NK-92 (cell line): Measurements from ENCODE around the gene MYF6.
"Not testable (repeated sequence)": the region's sequence is repeated elsewhere in the genome, so short reads cannot be mapped to it uniquely, and the experiment has no call there.

Experiments used
- DNase-seq: peaks from one replicate; lab custom pipeline; 2025; ENCODE audit not compliant: unreplicated experiment; lab: John Stamatoyannopoulos, UW

The MYF6 gene

DNA sequence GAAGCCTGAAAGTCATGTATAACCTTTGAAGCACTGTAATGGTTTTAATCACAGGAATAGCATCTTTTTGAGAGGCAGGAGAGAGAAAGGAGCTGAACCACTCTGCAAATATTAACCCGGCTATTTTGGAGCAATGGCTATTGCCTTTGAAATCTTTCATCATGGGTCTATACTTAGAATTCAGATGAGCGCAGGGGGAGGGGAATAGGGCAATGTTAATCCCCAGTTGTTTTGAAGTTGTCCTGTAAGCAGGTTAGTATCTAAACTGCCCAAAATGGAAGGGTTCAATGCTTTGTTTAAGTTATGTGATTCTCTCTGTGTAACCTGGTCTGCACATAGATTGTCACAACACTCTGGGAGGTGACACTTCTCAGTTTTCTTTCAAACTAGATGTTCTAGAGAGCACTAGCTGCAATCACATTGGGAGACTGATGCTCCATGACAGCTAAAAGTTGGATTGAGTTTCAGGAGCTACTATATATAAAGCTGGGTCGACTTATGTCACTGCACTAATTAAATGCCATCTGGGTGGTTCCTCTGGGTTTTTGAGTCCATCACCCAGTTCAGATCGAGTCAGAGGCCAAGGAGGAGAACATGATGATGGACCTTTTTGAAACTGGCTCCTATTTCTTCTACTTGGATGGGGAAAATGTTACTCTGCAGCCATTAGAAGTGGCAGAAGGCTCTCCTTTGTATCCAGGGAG, at the start of gene MYF6:
TSS of gene MYF6 (plus strand) at position 509 of the 704 bp plus-strand sequence. CDS start at position 595, 86 bp downstream.
- DNase-seq = no peak

DNA sequence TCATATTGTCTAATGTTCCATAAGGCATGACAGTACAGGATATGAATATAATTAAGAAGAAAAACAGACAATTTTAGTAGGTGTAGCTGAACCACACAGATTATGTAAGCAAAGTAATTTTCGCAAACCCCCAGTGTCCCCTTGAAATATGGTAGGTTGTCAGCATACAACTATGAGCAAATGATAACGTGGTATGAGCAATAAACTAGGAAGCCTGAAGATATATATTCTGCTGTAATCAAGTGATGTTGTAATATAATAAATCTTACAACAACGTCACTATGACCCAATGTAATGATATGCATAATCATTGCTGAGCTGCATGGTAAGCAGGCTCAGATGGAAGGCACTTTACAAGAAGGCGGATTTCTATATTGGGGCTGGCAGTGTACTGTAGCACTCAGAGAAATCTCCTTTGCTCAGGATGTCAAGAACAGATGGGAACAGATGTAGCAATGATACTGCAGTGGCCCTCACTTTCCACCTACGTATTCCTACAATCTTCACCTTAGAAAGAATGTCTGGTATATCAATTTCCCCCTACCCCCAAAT, 47.8 kb upstream of the MYF6 start:
- DNase-seq = no peak

DNA sequence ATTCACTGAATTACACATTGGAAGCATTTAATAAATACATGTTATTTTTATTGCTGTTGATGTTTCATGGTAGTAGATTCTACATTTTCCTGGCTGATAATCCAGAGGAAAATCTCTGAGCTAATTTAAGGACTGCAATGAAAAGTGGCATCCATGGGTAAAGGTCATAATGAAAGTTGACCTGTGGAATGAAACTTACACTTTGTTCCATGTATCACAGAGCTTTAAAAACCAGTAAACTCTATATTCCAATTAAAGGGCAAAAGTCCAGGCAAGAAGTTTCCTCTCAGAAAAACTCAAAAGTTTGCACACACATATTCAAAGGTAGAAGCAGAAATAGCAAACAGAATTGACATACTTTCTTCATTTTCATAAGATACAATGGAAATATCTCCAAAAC, 44.8 kb upstream of the MYF6 start:
- DNase-seq = no peak

DNA sequence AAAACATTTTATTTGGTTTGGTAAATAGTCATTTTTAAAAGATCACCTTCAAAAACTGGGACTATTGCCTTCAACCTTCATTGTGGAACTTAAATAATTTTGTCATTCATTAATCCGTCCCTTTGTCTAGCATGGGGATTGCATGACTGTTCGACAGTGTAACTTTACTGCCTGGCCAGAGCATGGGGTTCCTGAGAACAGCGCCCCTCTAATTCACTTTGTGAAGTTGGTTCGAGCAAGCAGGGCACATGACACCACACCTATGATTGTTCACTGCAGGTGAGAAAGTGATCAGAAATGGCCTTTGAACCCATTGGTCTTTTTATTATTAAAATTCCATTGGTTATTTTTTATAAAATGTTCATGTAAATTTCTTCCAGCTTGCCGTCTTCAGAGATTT, 37.2 kb upstream of the MYF6 start:
- DNase-seq = no peak

DNA sequence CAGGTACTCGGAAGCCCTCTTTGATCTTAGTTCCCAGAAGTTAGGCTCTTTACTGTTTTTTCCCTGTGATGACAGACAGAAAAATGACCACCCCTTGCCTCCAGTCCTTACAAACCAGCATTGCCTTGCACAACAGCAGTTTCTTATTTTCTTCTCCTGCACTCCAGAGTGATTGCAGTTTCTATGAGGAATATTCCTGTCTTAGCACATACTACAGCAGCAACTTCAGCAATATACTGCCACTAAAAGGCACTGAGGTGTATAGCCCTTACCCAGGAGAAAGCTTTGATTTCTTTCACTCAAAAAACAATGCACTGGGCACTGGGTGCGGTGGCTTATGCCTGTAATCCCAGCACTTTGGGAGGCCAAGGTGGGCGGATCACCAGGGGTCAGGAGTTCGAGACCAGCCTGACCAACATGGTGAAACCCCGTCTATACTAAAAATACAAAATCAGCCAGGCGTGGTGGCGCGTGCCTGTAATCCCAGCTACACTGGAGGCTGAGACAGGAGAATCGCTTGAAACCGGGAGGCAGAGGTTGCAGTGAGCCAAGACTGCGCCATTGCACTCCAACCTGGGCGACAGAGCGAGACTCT, 31.3 kb upstream of the MYF6 start:
- DNase-seq = not testable (repeated sequence)

DNA sequence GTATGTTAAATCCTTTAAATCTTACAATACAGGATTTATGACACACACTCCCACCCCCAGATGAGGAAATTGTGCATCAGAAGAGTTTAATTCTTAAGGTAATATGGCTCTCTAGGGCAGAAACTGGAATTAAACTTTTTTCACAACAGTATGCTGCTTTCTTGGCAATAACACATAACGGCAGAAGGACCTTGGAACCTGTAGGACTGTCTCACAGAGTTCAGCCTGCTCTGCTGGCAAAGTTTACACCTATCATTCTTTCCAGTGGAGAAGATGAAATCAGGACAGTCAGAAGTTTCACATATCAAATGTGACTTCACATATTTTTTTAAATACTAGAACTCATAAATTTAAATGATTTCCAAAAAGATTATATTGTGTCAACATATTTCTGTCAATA, 30.6 kb upstream of the MYF6 start:
- no peak for DNase-seq

DNA sequence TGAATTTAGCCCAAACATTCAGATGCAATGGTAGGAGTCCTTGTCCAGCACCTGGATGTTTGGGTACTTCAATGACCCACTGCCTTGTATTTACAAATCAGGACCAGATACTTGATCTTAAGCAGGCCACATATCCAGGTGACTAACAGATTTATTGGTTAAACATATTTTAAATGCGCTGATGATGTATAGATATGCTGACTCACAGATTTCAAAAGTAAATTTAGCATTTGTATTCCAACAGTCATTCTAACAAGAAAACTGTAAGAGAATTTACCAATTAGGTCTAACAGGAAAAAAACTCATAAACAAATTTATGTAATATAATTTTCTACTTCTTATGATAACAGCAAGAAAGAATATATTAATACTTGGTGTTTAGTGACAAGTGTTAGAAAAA, 29.4 kb upstream of the MYF6 start:
- DNase-seq = no peak

DNA sequence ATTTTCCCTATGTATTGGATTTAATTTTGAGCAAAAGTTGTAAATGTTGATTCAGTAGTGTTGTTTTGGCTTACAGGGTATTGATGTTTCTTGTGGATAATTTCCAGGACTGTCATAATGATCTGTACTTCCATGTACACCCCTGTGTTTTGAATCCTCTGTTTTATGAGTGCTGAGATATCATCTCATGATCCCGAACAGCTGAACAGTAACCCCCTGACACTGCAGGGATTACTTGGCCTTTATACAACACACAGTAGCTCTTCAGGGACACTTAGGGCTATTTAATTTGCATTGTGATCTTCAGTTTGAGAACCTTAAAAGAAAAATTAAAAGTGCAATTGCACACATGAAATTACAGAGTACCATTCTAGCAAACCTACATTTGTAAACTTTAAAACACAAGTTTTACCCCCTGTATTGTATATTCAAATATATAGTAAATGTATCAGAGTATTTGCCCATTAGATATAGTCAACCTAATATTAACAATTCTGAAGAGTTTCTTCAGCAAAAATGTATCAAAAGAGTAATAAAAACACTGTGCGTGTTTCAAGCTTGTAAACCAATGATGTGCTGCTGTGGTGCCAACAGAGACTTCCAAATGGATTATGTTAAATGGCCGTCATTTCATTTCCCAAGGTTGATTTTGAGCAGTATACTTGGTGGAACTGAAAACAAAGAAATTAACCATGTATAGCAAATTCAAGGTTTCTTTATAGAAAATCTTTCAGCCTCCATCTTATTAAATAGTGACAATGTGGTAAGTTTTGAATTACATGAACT, 27.9 kb upstream of the MYF6 start:
- DNase-seq = no peak

DNA sequence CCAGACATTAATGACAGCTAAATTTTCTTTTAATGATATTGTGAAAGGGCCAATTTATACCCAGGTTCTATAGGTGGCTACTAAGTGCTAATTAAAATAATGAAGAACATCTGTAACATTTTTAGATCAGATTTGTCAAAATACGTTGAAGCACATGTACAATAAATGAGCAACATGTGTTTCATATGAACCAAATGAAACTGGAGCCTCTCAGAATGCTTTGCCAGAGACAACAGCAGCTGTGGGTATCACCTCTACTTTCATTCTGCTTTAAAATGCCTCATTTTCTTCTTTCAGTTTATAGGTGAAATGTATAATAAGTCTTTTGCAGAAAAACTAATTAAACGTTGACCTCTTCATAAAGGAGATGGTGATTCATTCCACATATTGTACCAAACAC, 26.1 kb upstream of the MYF6 start:
- DNase-seq = no peak

DNA sequence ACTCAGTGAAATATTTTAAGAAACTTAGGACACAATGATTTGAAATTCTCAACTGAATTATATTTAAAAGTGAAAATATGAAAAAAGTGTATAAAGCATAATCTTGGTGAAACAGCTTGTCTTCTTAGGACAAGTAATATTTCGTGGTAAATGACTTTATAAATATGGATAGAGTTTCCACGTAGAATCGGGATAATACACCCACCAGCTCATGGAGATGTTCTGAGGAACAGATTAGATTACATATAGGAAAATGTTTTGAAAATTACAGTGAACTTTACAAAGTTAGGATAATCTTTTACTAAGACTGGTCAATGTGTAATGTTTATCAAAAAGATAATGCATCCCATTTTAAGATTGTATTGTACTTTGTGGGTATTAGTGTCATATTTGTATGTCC, 25.6 kb upstream of the MYF6 start:
- no peak for DNase-seq

DNA sequence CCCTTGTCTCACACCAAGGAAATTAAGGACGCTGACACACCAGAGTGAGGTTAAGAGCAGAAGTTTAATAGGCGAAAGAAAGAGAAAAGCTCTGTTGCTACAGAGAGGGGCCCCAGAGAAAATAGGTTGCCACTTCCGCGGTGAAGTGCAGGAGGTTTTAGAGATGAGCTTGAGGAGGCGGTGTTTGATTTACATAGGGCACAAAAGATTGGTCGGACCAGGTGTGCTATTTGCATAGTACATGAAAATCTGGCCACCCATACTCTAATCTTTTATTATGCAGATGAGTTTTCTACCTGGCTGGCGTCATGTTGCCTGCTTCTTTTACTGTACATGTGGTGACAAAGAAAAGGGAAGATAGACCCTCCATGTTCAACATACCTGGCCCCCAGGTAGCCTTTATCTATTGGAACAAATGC, 23.3 kb upstream of the MYF6 start:
- DNase-seq = no peak

DNA sequence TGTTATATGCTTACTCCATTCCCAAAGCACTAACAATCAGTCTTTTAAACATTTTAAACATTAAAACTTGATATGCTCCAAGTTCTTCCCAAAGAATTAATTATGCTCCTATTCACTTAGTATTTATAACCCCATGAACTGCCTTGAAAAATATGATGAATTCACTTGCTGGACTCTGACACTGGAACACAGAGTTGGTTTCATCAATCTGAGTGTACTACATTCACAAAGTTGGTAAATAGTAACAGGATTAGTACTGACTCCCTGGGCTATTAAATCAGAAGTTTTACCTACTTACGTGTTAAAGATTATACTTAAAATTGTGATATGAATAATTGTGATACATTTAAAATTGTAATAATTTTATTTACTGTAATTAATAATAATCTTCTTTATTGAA, 17.3 kb upstream of the MYF6 start:
- no peak for DNase-seq

DNA sequence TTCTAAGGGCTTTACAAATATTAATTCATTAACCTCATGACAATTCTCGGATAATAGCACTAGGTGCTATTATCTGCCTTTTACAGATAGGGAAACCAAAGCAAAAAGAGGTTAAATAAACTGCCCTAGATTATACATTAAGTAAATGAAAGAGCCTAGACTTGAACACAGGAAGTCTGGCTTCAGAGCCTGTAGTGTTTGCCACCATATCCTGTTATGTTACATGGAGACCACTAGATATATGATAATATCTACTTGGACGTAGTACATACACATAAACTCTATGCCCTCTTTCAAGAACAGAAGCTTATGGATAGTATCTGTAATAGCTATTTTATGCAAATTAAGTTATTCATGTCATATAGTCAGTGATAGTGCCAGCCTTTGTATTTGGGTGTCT, 16.9 kb upstream of the MYF6 start:
- no peak for DNase-seq

DNA sequence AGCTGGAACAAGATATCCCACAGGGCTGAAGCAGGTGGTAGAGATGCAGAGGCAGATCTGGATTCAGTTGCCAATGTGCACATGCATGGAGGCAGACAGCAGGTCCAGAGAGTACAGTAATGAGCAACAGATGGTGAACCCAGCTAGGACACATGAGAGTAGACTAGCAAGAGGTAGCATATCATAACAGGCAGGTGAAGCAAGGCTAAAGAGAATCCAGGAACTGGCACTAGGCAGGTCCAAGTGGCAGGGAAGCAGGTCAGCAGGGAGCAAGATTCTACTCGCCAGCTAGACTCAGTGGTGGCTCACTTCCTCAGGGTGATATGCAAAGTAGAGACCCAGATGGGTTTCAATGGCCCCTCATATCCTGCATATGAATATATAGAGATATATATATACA, 15.3 kb upstream of the MYF6 start:
- no peak for DNase-seq

DNA sequence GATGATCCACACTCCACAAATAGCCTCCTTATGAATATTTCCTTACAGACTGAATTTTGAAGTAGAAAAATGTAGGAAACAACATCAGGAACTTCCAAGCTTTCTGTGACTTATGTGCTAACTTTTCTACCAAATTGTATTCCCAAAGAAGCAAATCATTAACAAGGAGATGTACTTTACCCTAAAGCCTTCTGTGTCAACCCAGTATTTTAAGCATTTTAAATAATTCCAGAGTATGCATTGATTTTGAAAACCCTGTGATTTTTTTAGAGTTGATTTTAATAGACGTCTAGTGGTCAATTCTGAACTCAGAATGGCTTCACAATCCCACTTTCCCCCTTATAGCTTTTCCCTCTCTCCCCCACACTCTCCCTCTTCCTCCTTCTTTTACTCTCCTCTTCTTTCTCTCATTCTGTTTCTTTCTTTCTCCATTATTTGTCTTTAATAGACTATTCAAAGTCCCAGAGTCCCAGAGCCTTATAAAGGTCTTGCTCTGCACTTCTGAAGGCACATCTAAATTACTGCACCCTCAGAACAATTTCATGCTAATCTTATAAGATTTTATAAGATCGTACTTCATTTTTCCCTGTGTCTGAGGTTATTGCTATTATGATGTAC, 10.1 kb upstream of the MYF6 start:
- no peak for DNase-seq

DNA sequence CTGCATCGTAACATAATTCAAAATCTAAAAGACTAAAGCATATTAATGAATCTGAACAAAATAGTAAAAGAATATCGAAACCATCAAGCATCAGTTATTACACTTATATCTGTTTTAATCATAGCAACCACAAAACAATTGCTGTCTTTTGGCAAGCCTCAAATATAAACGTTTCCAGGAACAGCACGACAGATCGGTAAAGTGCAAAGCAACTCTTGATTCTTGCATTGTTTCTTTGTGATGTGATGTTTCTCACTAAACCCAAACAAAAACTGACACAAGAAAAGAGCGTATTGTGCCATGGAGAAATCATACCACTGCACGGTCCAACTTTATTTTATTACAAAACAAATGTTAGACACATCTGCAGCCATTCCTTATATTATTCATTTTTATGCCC, 9.2 kb upstream of the MYF6 start:
- no peak for DNase-seq

DNA sequence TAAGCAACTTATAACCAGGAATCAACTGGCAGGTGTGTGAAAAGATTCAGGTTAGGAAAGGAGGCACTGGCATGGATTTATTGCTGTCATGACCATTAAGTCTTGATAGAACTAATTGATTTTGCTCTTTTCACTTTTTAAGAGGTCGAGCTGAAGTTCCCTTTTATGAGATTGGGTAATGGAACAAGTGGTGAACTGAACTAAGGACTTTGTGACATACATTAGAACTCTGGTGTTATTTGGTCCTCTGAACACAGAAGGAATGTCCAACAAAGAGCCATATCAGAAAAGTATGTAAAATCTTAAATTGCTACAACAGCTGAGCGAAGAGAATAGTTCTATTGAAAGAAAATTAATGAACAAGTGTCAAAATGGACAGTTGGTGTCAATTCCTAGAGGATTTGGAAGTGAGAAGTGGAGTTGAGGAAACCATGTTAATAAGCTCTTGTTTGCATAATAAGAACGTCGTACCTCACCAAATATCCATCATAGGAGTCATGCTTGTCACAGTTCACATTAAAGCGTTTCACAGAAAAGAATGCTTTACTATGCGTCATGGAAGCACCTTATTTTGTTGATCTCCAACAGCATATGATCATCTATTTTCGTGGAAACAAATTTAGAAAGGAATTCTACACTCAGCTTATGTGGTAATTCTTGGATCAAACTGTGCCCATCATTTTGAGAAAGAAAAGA, 8.4 kb upstream of the MYF6 start:
- DNase-seq = no peak

DNA sequence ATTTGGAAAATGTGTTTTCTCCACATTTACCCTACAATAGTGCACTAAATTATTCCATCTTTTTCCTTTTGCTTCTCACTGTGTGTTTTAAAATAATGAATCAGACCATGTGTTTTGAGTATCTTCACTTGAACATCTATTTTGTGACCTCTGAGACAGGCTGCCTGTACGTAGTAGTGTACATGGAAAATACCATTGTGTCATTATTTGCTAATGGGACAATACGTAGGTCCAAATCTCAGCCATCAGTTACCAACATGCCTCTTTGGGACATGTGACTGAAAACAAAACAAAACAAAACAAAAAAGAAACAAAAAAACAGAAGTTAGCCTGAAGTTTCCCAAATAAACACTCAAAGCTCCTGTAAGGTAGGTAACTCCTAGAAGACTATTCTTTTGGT, 7.1 kb upstream of the MYF6 start:
- no peak for DNase-seq

DNA sequence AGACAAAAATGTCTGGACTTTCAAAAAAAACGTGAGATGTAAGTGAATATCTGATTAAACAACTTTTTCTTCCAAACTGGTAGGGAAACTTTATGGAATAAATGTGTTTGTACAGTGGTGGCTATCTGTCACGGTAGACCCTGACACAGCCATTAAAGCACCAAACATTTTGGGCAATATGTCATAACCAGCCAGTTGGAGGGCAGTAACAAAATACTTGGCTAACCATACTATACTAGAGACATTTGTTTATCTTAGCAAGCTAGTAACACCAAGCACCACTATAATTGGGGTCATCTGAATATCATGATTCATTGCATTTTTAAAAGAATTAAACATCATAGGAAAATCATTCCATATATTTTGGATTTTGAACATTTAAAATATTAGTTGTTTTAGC, 6.0 kb upstream of the MYF6 start:
- no peak for DNase-seq

DNA sequence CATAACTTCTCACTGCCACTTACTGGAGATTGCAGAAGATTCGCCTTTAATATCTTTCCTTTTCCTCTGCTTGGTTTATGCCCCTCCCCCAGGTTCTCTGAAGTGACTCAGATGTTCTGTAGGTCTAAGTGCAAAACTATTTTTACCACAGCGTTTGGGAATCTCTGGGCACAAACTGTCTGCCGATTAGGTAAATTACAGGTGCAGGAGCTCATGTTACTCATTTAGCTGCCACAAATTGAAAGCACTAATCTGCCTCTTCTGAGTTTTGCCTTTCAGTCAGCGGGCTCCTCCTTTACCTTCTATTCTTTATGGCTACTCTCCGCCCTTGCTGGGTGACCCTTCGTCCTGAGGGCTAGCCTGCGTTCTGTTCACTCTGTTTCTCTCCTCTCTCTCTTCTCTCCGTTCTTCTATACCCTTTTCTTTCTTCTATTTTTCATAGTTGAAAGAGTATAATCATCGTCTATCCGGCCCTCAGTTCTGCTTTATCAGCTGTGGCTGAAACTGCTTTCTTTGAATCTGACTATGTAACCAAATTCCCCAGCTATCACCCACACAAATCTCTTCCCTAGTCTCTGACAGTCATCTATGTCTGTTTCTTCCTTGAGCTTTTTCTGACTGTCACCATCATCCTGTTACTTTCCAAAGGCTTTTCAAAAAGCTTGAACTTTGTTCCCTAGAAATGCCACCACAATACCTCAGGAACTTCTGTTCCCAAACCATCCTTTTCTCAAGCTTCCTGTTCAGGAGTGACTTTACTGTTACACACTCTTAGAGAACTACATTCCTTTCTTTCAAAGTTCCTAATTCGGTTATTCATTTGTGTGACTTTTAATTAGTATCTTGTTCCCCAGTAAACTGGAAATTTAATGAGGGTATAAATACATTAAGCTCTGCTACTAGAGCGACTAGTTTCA, 4.3 kb upstream of the MYF6 start:
- no peak for DNase-seq
